ENCODE data around the gene COPS9.

Gene COPS9

DNA sequence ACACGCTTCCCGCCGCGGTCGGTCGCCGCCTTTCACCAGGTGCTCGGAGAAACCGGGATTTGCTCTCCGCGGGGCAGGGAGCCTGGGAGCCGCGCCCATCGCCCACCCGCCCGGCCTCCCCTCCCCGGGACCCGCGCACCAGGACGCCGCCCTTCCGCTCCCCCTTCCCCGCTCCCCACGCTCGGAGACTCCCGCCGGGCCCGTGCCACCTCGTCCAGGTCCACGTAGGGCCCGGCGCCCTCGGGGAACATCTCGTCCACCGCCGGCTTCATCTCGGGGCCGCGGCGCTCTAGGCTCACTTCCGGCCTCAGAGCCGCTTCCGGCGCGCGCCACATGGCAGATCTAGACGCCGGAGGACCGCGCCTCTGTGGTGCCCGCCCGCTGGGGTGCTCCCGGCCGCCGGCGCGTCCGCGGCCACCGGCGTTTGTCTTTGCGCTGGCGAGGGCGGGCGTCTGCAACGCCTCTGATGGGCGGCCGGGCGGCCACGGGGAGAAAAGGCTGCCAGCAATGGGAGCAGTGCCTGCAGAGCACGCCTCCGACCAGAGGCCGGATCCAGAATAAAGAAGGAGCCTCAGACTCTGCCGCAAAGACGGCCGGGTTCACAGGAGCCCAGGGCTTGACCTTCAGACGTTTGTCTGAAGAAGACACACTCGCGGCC is at the start of gene COPS9:
Gene COPS9 (minus strand): TSS at position 293 of the 658 bp plus-strand sequence. CDS start 21 bp downstream, at position 272.
- peaks cover 23% of the 10 kb centered on the region for H3K4me1 ChIP-seq (ENCODE audit: control insufficient read depth, insufficient read depth, low read length)
- H3K27ac ChIP-seq (ENCODE audit: low read length) = peak within 1 kb of the TSS; percentile 18
- H3K9me3 ChIP-seq (ENCODE audit: control insufficient read depth in 2 of 2, low read length in 2 of 2) = no peaks in the 10 kb centered on the region
- peaks cover 14 to 26% of the 10 kb centered on the region in 2 donors for H3K36me3 ChIP-seq (ENCODE audit: control insufficient read depth in 2 of 2, insufficient read depth in 2 of 2, low read length in 2 of 2)
- no peaks in the 10 kb centered on the region for H3K27me3 ChIP-seq (ENCODE audit: control insufficient read depth in 1 of 2, insufficient read depth in 2 of 2, low read length in 2 of 2)
- peak within 1 kb of the TSS; percentile 80 to 93 for H3K9ac ChIP-seq (ENCODE audit: low read length in 2 of 2)
- peak within 1 kb of the TSS; percentile 78 to 93 for H3K4me3 ChIP-seq (ENCODE audit: low read length in 2 of 2)

- no peaks in the 10 kb centered on the region for H3K4me1 ChIP-seq (ENCODE audit: control insufficient read depth, insufficient read depth, low read length)
- no peaks in the 10 kb centered on the region for H3K36me3 ChIP-seq (ENCODE audit: control insufficient read depth in 2 of 2, insufficient read depth in 2 of 2, low read length in 2 of 2)
- no peak overlapping the region for H3K4me3 ChIP-seq (ENCODE audit: low read length in 2 of 2)
- H3K27me3 ChIP-seq (ENCODE audit: control insufficient read depth in 1 of 2, insufficient read depth in 2 of 2, low read length in 2 of 2) = peaks cover 0 to 9% of the 10 kb centered on the region in 2 donors
- no peak overlapping the region for H3K9ac ChIP-seq (ENCODE audit: low read length in 2 of 2)
- H3K9me3 ChIP-seq (ENCODE audit: control insufficient read depth in 2 of 2, low read length in 2 of 2) = peaks cover 0 to 2% of the 10 kb centered on the region in 2 donors
- H3K27ac ChIP-seq (ENCODE audit: low read length) = no peak overlapping the region
Measured at GRCh38 chr2:240184656-240185055, 48.6 kb upstream of the COPS9 start.

DNA sequence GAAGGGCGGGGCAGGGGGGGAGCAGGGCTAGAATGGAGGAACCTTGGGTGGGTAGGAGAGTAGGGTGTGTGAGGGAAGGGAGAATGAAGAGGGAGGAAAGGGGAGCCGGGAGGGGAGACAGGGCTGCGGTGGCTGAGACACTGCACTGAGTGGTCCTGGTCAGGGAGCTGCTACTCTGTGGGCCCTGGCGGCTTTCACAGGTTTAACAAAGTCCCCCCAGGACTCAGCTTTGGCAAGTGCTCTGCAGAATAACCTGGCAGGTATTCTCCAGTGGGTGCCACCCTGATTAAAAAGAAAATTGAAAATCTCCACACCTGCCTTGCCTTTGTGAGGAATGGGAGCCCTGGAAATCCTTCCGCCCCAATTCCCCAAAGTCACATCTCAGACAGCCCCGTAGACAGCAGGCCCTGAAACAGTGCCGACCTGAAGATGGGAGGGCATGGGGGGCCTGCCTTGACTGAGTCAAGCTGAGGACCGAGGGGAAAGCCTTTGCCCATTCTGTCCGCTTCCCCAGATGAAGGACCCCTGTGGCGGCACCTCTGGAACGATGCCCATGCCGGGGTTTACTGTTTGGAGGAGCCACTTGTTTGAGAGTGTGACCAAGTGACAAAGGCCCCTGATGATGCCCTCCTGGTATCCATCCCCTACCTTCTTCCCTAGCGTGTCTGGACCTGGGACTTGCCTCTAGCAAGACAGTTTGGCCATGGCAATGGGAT is 47.9 kb upstream of the COPS9 start:
- no peak overlapping the region for H3K9ac ChIP-seq (ENCODE audit: low read length in 2 of 2)
- no peaks in the 10 kb centered on the region for H3K36me3 ChIP-seq (ENCODE audit: control insufficient read depth in 2 of 2, insufficient read depth in 2 of 2, low read length in 2 of 2)
- H3K27me3 ChIP-seq (ENCODE audit: control insufficient read depth in 1 of 2, insufficient read depth in 2 of 2, low read length in 2 of 2) = peaks cover 0 to 14% of the 10 kb centered on the region in 2 donors
- peaks cover 0 to 2% of the 10 kb centered on the region in 2 donors for H3K9me3 ChIP-seq (ENCODE audit: control insufficient read depth in 2 of 2, low read length in 2 of 2)
- H3K4me3 ChIP-seq (ENCODE audit: low read length in 2 of 2) = no peak overlapping the region
- H3K4me1 ChIP-seq (ENCODE audit: control insufficient read depth, insufficient read depth, low read length) = no peaks in the 10 kb centered on the region
- no peak overlapping the region for H3K27ac ChIP-seq (ENCODE audit: low read length)

- Histone ChIP-seq H3K9me3 (ENCODE audit: control insufficient read depth in 2 of 2, low read length in 2 of 2) (peaks cover 0 to 2% of the 10 kb centered on the region in 2 donors), H3K9ac (ENCODE audit: low read length in 2 of 2) (no peak overlapping the region), H3K27ac (ENCODE audit: low read length) (no peak overlapping the region), H3K27me3 (ENCODE audit: control insufficient read depth in 1 of 2, insufficient read depth in 2 of 2, low read length in 2 of 2) (peaks cover 0 to 17% of the 10 kb centered on the region in 2 donors), H3K36me3 (ENCODE audit: control insufficient read depth in 2 of 2, insufficient read depth in 2 of 2, low read length in 2 of 2) (no peaks in the 10 kb centered on the region), H3K4me3 (ENCODE audit: low read length in 2 of 2) (no peak overlapping the region), H3K4me1 (ENCODE audit: control insufficient read depth, insufficient read depth, low read length) (no peaks in the 10 kb centered on the region)
Measured at GRCh38 chr2:240183006-240183874, 47.1 kb upstream of the COPS9 start.

GRCh38 chr2:240182476-240182875 is 46.4 kb upstream of the COPS9 start:
- no peaks in the 10 kb centered on the region for H3K36me3 ChIP-seq (ENCODE audit: control insufficient read depth in 2 of 2, insufficient read depth in 2 of 2, low read length in 2 of 2)
- H3K4me1 ChIP-seq (ENCODE audit: control insufficient read depth, insufficient read depth, low read length) = no peaks in the 10 kb centered on the region
- H3K4me3 ChIP-seq (ENCODE audit: low read length in 2 of 2) = no peak overlapping the region
- peaks cover 0 to 17% of the 10 kb centered on the region in 2 donors for H3K27me3 ChIP-seq (ENCODE audit: control insufficient read depth in 1 of 2, insufficient read depth in 2 of 2, low read length in 2 of 2)
- H3K27ac ChIP-seq (ENCODE audit: low read length) = no peak overlapping the region
- no peak overlapping the region for H3K9ac ChIP-seq (ENCODE audit: low read length in 2 of 2)
- H3K9me3 ChIP-seq (ENCODE audit: control insufficient read depth in 2 of 2, low read length in 2 of 2) = no peaks in the 10 kb centered on the region

DNA sequence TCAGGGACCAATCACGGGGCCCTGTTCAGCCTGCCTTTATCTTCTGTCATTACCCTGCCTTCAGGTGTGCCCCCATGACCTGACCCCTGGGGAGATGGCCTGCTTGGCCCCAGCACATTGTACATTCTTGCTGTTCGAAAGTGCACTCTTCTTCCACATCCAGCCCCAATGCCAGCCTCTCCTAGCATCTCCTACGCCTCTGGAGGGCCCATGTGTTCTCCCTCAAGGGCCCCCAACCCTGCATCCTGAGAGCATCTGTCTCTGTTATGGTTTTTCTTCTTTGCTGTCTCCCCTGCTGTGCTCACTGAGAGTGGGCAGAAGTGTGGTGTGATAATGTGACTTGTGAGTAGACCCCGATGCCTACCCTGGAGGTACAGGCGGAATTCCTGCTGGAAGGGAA is 45.9 kb upstream of the COPS9 start:
- H3K27ac ChIP-seq (ENCODE audit: low read length) = no peak overlapping the region
- no peak overlapping the region for H3K4me3 ChIP-seq (ENCODE audit: low read length in 2 of 2)
- H3K27me3 ChIP-seq (ENCODE audit: control insufficient read depth in 1 of 2, insufficient read depth in 2 of 2, low read length in 2 of 2) = peaks cover 0 to 17% of the 10 kb centered on the region in 2 donors
- H3K36me3 ChIP-seq (ENCODE audit: control insufficient read depth in 2 of 2, insufficient read depth in 2 of 2, low read length in 2 of 2) = no peaks in the 10 kb centered on the region
- H3K9ac ChIP-seq (ENCODE audit: low read length in 2 of 2) = no peak overlapping the region
- H3K9me3 ChIP-seq (ENCODE audit: control insufficient read depth in 2 of 2, low read length in 2 of 2) = no peaks in the 10 kb centered on the region
- no peaks in the 10 kb centered on the region for H3K4me1 ChIP-seq (ENCODE audit: control insufficient read depth, insufficient read depth, low read length)

- H3K9ac ChIP-seq (ENCODE audit: low read length in 2 of 2) = no peak overlapping the region
- no peaks in the 10 kb centered on the region for H3K36me3 ChIP-seq (ENCODE audit: control insufficient read depth in 2 of 2, insufficient read depth in 2 of 2, low read length in 2 of 2)
- H3K27ac ChIP-seq (ENCODE audit: low read length) = no peak overlapping the region
- no peak overlapping the region for H3K4me3 ChIP-seq (ENCODE audit: low read length in 2 of 2)
- H3K9me3 ChIP-seq (ENCODE audit: control insufficient read depth in 2 of 2, low read length in 2 of 2) = no peaks in the 10 kb centered on the region
- peaks cover 2 to 15% of the 10 kb centered on the region in 2 donors for H3K27me3 ChIP-seq (ENCODE audit: control insufficient read depth in 1 of 2, insufficient read depth in 2 of 2, low read length in 2 of 2)
- no peaks in the 10 kb centered on the region for H3K4me1 ChIP-seq (ENCODE audit: control insufficient read depth, insufficient read depth, low read length)
Measured at GRCh38 chr2:240179941-240180666, 44.0 kb upstream of the COPS9 start.

DNA sequence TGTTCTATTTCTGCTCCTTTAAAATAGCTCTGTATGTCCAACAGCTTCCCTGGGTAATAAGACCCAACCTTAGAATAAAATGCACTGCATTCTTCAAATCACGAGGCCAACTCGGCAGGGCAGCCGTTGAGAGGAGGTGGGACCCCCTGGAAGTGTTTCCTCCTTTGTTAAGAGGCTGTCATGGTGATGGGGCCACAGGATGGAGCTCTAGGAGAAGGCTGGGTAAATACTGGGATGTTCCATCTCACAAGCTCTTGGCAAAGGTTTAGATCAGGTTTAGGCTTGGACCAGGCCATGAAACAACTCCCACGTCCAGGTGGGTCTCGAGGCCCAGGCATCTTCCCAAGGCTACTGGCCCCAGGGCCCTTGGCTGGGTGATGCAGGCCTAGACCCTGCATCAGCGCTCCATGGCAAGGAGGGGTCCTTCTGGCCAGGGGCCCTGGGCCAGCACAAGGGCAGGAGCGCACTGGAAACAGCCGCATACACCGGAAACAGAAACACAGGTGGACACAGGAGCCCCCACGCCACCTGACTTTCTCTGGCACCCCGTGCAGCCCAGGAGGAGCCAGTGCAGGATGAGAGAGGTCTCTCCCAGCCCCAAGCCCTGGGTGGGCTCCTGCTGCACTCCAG is 43.2 kb upstream of the COPS9 start:
- no peak overlapping the region for H3K9ac ChIP-seq (ENCODE audit: low read length in 2 of 2)
- H3K4me1 ChIP-seq (ENCODE audit: control insufficient read depth, insufficient read depth, low read length) = no peaks in the 10 kb centered on the region
- H3K36me3 ChIP-seq (ENCODE audit: control insufficient read depth in 2 of 2, insufficient read depth in 2 of 2, low read length in 2 of 2) = no peaks in the 10 kb centered on the region
- H3K9me3 ChIP-seq (ENCODE audit: control insufficient read depth in 2 of 2, low read length in 2 of 2) = peaks cover 0 to 2% of the 10 kb centered on the region in 2 donors
- peaks cover 3 to 18% of the 10 kb centered on the region in 2 donors for H3K27me3 ChIP-seq (ENCODE audit: control insufficient read depth in 1 of 2, insufficient read depth in 2 of 2, low read length in 2 of 2)
- H3K4me3 ChIP-seq (ENCODE audit: low read length in 2 of 2) = no peak overlapping the region
- no peak overlapping the region for H3K27ac ChIP-seq (ENCODE audit: low read length)

- Histone ChIP-seq H3K9ac (ENCODE audit: low read length in 2 of 2) (no peak overlapping the region), H3K27me3 (ENCODE audit: control insufficient read depth in 1 of 2, insufficient read depth in 2 of 2, low read length in 2 of 2) (peaks cover 9 to 18% of the 10 kb centered on the region in 2 donors), H3K4me3 (ENCODE audit: low read length in 2 of 2) (no peak overlapping the region), H3K4me1 (ENCODE audit: control insufficient read depth, insufficient read depth, low read length) (no peaks in the 10 kb centered on the region), H3K27ac (ENCODE audit: low read length) (no peak overlapping the region), H3K9me3 (ENCODE audit: control insufficient read depth in 2 of 2, low read length in 2 of 2) (peaks cover 2 to 3% of the 10 kb centered on the region in 2 donors), H3K36me3 (ENCODE audit: control insufficient read depth in 2 of 2, insufficient read depth in 2 of 2, low read length in 2 of 2) (no peaks in the 10 kb centered on the region)
Measured at GRCh38 chr2:240178564-240178963, 42.5 kb upstream of the COPS9 start.

DNA sequence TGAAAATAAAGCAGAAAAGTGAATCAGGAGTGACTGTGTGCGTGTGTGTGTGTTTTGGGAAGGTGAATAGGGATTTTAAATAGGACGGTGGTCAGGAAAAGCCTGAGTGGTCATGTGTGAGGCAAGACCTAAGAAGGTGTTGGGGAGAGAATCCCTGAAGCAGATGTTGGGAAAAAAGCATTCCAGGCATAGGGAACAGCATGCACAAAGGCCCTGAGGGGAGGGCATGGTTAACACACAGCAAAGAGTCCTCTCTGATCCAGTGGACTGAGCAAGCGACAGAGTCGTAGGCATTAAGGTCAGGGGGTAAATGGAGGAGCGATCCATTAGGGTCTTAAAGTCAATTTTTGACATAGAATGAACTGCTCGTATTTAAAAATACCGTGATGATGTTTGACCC is 38.4 kb upstream of the COPS9 start:
- Histone ChIP-seq H3K27ac (ENCODE audit: low read length) (no peak overlapping the region), H3K4me3 (ENCODE audit: low read length in 2 of 2) (no peak overlapping the region), H3K9ac (ENCODE audit: low read length in 2 of 2) (no peak overlapping the region), H3K27me3 (ENCODE audit: control insufficient read depth in 1 of 2, insufficient read depth in 2 of 2, low read length in 2 of 2) (peaks cover 9 to 16% of the 10 kb centered on the region in 2 donors), H3K9me3 (ENCODE audit: control insufficient read depth in 2 of 2, low read length in 2 of 2) (peaks cover 2 to 3% of the 10 kb centered on the region in 2 donors), H3K4me1 (ENCODE audit: control insufficient read depth, insufficient read depth, low read length) (no peaks in the 10 kb centered on the region), H3K36me3 (ENCODE audit: control insufficient read depth in 2 of 2, insufficient read depth in 2 of 2, low read length in 2 of 2) (no peaks in the 10 kb centered on the region)
